GM18867 (cell line): ENCODE data around the gene CLNS1A.
"Not testable (repeated sequence)": the region's sequence is repeated elsewhere in the genome, so short reads cannot be mapped to it uniquely, and the experiment has no call there.

Experiments used
- ATAC-seq: cut with Tn5 transposase; IDR thresholded peaks from one replicate; pipeline ENCODE4 v1.9.1; 2021; ENCODE audit warnings: mild to moderate bottlenecking, moderate library complexity; ENCODE audit not compliant: unreplicated experiment

The CLNS1A gene, protein sequence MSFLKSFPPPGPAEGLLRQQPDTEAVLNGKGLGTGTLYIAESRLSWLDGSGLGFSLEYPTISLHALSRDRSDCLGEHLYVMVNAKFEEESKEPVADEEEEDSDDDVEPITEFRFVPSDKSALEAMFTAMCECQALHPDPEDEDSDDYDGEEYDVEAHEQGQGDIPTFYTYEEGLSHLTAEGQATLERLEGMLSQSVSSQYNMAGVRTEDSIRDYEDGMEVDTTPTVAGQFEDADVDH

DNA sequence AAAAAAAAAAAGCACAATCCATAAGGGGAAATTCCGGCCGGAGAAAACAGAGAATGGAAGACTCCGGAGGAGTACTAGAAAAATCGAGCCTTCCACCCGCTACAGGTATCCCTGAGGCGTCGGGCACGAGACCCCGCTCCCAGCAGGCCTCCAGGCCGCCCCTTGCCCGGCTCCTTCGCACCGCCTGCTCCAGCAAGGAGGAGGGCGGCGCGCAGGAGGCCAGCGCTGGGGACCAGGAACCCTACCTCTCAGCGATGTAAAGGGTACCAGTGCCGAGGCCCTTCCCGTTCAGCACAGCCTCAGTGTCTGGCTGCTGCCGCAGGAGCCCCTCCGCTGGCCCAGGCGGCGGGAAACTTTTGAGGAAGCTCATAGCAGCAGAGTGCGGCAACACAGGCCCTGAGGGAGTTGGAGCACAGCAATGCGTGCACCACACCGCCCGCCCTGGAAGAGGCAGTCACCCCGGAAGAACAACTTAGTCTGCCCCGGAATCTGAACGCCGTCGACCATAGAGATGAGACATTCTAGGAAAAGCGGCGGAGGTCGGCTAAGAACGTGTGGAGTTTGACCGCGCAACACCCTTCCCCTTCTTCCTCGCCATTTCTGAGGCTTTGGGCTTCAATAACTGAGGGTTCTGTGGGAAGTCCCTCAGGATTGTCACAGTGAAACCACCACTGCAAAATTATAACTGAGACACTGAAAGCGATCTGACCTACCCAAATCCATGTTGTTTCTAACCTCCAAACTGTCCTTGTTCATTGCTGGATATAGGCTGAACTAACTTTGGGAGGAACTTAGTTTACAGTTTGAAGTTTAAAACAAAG is at the start of gene CLNS1A:
TSS of gene CLNS1A (minus strand) at position 450 of the 821 bp plus-strand sequence. CDS start at position 370, 80 bp downstream.
- peak; percentile 96 for ATAC-seq

GRCh38 chr11:77687088-77687487 is 49.5 kb upstream of the CLNS1A start:
- ATAC-seq, result no peak

DNA sequence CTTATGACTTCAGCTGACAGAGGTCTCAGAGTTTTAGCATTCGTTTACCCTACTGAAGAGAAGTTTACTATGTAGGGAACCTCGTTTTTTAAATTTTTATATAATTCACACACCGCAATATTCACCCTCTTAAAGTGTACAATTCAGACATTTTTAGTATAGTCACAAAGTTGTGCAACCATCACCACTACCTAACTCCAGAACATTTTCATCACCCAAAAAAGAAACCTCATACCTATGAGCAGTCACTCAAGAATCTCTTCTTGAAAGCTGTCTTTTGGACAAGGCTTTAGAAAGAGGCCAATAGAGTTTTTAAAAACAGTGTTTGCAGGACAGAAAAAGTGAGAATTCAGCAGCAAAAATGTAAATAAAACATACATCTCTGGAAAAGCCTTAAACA is 39.5 kb upstream of the CLNS1A start:
- ATAC-seq, result no peak

DNA sequence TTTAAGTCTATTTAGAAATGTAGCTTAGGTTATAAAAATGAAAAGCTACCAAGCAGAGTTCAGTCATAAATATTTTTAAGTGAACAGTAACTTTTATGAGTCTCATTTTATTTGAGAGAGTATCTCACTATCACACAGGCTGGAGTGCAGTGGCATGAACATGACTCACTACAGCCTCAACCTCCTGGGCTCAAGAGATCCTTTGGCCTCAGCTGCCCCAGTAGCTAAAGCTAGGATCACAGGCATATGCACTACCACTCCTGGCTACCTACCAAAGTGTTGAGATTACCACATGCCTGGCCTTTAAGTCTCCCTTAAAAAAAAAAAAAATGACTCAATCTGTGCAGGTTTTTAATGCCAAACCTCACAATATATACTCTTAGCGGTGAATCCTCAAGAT is 34.7 kb upstream of the CLNS1A start:
- ATAC-seq, result no peak

DNA sequence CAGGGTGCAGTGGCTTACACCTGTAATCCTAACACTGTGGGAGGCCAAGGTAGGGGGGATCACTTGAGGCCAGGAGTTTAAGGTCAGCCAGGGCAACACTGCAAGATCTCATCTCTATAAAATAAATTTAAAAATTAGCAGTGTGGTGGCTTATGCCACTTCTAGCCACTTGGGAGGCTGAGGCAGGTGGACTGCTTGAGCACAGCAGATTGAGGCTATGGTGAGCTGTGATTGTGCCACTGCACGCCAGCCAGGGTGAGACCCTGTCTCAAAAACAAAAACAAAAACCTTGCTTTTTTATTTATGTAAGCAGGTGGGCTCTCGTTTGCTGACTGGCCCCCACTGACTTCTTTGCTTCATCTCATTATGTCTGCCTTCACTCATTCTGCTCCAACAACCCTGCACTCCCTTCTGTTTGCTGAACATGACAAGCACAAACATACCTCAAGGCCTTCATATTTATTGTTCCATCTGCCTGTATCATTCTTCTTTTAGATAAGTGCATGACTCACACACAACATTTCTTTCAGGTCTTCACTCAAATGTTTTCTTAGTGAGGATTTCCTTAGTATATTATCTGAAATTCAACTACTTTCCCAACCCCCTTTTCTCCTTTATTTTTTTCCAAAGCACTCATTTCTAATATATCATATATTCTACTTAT is 32.4 kb upstream of the CLNS1A start:
- ATAC-seq, result no peak

- ATAC-seq, result no peak
Measured at GRCh38 chr11:77668760-77669159, 31.2 kb upstream of the CLNS1A start.

GRCh38 chr11:77665240-77665965 is 27.8 kb upstream of the CLNS1A start:
- no peak for ATAC-seq

DNA sequence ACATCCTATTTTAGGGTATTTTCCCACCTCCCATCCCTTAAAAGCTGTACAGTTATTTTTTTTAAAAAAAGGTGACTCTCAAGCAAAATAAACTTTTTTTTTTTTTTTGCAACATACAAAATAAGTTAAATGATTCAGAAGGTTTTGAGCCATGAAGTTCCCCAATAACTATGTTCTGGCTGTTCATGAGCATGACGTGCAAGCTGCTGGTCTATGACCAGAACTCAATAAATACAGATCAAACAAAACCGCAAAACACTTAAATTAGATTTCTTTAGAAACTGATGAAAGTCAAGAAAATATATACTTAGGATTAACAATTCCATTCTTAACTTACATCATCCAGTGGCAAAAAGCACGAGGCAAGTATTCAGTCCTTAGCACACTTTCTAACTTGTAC is 24.1 kb upstream of the CLNS1A start:
- ATAC-seq, result no peak

- no peak for ATAC-seq
Measured at GRCh38 chr11:77660947-77661346, 23.4 kb upstream of the CLNS1A start.

DNA sequence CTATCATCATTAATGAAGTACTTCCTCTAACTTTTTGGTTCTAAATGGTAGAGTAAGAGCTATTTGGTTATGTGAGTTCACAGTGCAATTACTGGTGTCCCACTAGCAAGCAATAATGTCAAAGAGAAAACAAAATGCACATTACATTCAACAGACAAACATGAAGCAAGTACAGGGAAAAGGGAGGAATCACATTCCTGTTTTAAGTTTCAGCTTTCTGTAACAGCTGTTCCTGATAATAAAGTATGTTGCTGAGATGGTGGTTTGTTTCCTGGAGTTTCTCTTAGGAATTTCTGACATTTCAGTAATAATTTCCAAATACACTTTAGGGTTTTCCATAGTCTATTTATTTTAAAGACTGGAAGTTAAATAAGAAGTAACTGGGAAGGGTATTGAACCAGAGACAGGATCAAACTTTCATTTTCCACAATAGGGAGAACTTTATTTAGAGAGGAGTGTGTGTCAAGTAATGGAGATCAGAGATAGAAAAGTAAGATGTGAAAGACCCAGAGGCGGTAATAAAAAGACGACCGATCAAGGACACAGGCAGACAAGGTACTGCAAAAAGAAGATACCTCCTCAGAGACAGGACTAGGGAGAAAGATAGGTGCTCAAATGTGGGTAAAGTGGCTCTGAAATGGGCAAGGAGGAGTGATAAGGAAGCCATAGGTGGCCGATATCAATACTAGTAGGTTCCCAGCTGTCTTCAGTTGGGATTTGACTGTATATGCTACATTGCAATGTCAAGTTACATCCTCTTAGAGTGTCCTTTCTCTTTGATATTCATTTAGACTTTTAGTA is 20.8 kb upstream of the CLNS1A start:
- ATAC-seq, result no peak

GRCh38 chr11:77656362-77656761 is 18.8 kb upstream of the CLNS1A start:
- ATAC-seq, result no peak

- no peak for ATAC-seq
Measured at GRCh38 chr11:77654770-77655434, 17.3 kb upstream of the CLNS1A start.

GRCh38 chr11:77650123-77650522 is 12.5 kb upstream of the CLNS1A start:
- no peak for ATAC-seq

DNA sequence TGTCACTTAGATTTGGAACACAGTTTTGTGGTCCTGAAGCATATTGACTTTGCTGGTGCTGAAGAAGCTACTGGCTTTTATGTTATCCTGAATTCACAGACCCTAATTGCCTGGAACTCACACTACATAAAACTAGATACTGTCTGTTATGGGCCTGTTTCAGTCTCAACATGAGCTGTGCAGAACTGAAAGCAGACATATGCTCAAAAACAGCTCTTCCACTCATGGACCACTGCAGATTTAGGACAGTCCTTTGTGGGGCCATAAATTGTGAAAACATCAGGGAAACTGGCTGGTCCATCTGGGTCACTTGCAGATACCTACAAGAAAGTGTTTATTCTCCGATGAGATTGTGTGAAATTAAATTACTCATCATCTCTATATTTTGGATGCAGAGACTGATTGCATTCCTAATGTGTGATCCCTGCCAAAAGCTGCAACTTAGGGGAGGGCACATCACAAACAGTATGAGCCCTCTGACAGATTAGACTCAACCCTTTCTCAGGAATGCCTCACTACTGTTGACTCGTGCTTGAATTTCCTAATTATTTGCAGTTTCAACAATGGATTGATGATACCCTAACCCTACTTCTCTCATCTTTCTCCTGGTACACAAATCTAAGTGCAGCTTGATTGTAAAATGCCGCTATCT is 10.2 kb upstream of the CLNS1A start:
- ATAC-seq, result no peak

GRCh38 chr11:77644887-77645286 is 7.3 kb upstream of the CLNS1A start:
- ATAC-seq, result no peak

DNA sequence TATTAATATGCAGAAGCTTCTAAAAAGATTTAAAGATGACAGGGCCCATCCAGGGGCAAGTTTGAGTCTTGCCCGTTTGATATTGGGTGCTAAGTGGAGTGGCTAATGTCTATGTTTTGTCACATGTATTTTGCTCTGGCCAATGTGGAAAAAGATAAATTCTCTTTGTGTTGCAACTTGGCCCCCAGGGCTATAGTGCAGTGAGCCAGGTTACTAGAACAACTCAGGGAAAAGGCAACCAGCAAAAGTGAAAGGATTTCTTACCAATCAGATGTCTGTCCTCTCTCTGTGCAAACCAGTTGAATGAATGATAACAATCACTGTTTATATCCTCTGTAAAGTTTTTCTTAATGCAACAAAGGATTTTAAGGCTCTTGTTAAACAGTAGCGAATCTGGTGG is 4.6 kb upstream of the CLNS1A start:
- ATAC-seq, result no peak

DNA sequence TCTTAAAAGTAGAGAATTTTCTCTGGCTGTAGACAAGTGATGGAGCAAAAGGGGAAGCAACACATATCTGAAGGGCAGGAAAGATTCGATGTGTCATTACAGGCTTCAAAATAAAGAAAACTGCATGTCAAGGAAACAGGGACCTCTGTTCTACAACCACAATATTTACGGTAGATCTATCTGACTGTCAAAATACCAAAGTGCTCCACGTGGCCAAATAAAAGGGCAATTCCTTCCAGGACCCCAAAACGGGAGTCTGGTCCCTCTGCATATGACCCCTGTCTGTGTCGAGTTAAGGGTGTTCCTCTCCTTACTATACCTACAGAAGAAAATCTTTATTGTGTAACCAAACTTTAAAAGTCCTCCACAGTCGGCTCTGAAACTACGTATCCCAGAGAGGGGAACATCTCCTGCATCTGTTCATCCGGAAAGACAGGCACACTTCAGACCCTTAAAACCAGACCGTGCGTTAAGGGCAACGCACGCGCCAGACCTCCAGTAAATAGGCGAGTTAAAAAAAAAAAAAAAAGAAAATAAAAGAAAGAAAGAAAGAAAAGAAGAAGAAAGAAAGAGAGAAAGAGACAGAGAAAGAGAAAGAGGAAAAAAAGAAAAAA is 756 bp downstream of the CLNS1A start:
- ATAC-seq, result no peak

- not testable (repeated sequence) for ATAC-seq
Measured at GRCh38 chr11:77633926-77634325, 3.7 kb downstream of the CLNS1A start.

DNA sequence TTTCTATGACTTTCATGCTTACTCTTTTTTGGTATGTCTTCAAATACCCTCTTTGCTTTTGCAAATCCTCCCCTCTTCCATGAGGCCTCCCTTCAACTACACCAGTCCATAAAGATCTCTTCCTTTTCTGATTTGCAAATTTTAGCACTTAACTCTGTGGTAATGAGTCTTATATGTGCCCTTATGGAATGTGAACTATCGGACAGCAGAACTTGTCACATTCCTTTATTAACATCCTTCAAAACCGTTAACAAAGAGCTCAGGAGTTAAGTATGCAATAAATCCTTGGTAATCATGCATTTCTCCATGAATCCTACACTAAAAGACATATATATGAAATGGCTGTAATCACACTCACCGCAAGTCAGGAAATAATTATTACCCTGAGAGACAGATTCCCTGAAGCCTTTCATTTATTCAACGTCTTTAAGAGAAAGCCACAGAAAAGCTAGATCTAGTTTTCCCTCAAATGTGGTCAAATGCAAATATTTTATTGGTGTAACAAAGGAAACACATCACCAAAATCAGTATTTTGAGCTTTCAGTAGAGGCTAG is 7.4 kb downstream of the CLNS1A start:
- ATAC-seq, result no peak
